Panc1 (cell line): ENCODE results near the gene FRMD5. TPM values are rescaled to one million over a fixed set of nuclear protein-coding genes. Genes with fewer than 3 reads are reported as not detected.

ENCODE experiments used
- ATAC-seq: fragments of 200-7000 bp; cut with Tn5 transposase; 2 replicates; pipeline ENCODE4 v1.9.1; 2020; ENCODE audit warnings: mild to moderate bottlenecking, moderate library complexity
- BruUV-seq: library from RNA; stranded (reverse); fragments of 400-500 nt; replicated peaks from 2 replicates; lab custom pipeline; 2021; lab: Mats Ljungman, UMichigan
- CTCF ChIA-PET: fragments of 300-600 bp; sonication (Branson Sonifier 250); formaldehyde crosslinking; loops from one replicate; lab custom pipeline; 2022; ENCODE audit warnings: antibody characterized with exemption; lab: Charles Lee
- POLR2A ChIA-PET: fragments of 300-600 bp; sonication (Branson Sonifier 250); formaldehyde crosslinking; loops from one replicate; lab custom pipeline; 2022; ENCODE audit warnings: antibody characterized with exemption; lab: Charles Lee
- DNase-seq: peaks from one replicate; pipeline ENCODE4 v3.0.0-alpha.2; 2010; ENCODE audit warnings: low read depth, low spot score
- H3K27ac ChIP-seq: 2 replicates; pipeline ENCODE4 v1.5.1; 2011; ENCODE audit warnings: mild to moderate bottlenecking, low read length, inconsistent platforms
- H3K27me3 ChIP-seq: fragments of 200-500 bp; sonication (Bioruptor generic); 2 replicates; pipeline ENCODE4 v1.6.0; 2014; ENCODE audit warnings: low read length, inconsistent platforms; ENCODE audit not compliant: control insufficient read depth, insufficient read depth
- H3K36me3 ChIP-seq: fragments of 200-500 bp; sonication (Bioruptor generic); 2 replicates; pipeline ENCODE4 v1.5.1; 2014; ENCODE audit warnings: inconsistent platforms, mild to moderate bottlenecking, low read length, moderate library complexity; ENCODE audit not compliant: control insufficient read depth, insufficient read depth
- H3K4me1 ChIP-seq: 2 replicates; pipeline ENCODE4 v1.5.1; 2011; ENCODE audit warnings: inconsistent platforms, mild to moderate bottlenecking, low read length, moderate library complexity; ENCODE audit not compliant: control insufficient read depth, insufficient read depth
- H3K4me3 ChIP-seq, 2 experiments: 2 replicates each; pipeline ENCODE4 v1.5.1; 2011 to 2012; ENCODE audit warnings: low read depth in 2 of 2, low read length in 2 of 2, mild to moderate bottlenecking in 2 of 2, inconsistent platforms in 1 of 2, moderate library complexity in 1 of 2
- H3K9me3 ChIP-seq: fragments of 200-500 bp; sonication (Bioruptor generic); 2 replicates; pipeline ENCODE4 v1.5.1; 2014; ENCODE audit warnings: low read depth, mild to moderate bottlenecking, inconsistent platforms, low read length, moderate library complexity; ENCODE audit not compliant: control insufficient read depth, insufficient read depth
- POLR2AphosphoS5 ChIP-seq: IDR thresholded peaks from 2 replicates; pipeline ENCODE4 v1.6.1; 2012; ENCODE audit warnings: mild to moderate bottlenecking, low read depth, low read length, moderate library complexity
- SIN3A ChIP-seq: IDR thresholded peaks from 2 replicates; pipeline ENCODE4 v1.6.1; 2012; ENCODE audit warnings: low read depth, mild to moderate bottlenecking, low read length, moderate library complexity, borderline replicate concordance; ENCODE audit not compliant: insufficient read depth
- TCF7L2 ChIP-seq: IDR thresholded peaks from 2 replicates; pipeline ENCODE4 v1.6.1; 2011; ENCODE audit warnings: mild to moderate bottlenecking, low read depth, low read length, inconsistent platforms
- in situ Hi-C: cut with HindIII; loops from 2 replicates; pipeline ENCODE4 v1.10.0; 2016; ENCODE audit warnings: low sequenced_read_pairs, low pct_unique_long_range_greater_than_20kb
- intact Hi-C: fragments of 100-400 bp; cut with micrococcal nuclease; formaldehyde crosslinking; loops from one replicate; pipeline ENCODE4 v1.10.0; 2022; ENCODE audit not compliant: unreplicated experiment
- total RNA-seq: library from RNA; stranded (reverse); gene quantifications from one replicate; pipeline ENCODE4 v1.2.1, GENCODE V29; 2021; ENCODE audit not compliant: unreplicated experiment
- TF ChIP-seq, protein P1 (sequence below), 2 experiments: IDR thresholded peaks; 2 replicates each; pipeline ENCODE4 v1.6.1; 2011 to 2012; ENCODE audit warnings: low read depth in 2 of 2, control low read depth in 1 of 2, low read length in 1 of 2, mild to moderate bottlenecking in 1 of 2, moderate library complexity in 1 of 2; ENCODE audit not compliant: insufficient read depth in 1 of 2
- TF ChIP-seq, protein P2 (sequence below): fragments of 450-650 bp; IDR thresholded peaks from 2 replicates; pipeline ENCODE4 v1.5.1; 2017; ENCODE audit warnings: mild to moderate bottlenecking

FRMD5 gene
- total RNA-seq, 1 experiment from 2014 or later = 18.3 TPM

DNA sequence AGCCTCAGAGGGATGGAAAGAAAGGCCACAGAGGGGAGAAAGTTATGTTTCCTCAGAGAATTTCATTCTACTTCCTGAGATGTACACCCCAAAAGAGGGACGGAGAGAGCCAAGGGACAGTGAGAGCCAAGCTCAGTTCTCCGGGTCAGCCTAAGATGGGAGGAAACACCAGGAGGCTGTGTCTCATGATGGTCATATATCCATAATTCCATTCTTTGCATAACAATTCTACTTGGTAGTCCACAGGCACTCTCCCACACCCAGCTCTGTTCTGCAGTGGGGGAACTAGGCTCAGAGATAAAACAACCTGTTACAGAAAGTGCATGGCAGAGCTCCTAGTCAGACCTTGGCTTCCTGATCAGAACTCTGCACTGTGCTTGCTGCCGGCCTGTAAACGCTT is 313.8 kb downstream of the FRMD5 start:
- POLR2A ChIA-PET = no interaction called here
- no peak overlapping the region for H3K4me3 ChIP-seq
- H3K36me3 ChIP-seq = no peaks in the 10 kb centered on the region
- ATAC-seq (no peak; the same call in 1 of the 2 replicates), DNase-seq (no peak)
- TF ChIP-seq, protein P1, sequence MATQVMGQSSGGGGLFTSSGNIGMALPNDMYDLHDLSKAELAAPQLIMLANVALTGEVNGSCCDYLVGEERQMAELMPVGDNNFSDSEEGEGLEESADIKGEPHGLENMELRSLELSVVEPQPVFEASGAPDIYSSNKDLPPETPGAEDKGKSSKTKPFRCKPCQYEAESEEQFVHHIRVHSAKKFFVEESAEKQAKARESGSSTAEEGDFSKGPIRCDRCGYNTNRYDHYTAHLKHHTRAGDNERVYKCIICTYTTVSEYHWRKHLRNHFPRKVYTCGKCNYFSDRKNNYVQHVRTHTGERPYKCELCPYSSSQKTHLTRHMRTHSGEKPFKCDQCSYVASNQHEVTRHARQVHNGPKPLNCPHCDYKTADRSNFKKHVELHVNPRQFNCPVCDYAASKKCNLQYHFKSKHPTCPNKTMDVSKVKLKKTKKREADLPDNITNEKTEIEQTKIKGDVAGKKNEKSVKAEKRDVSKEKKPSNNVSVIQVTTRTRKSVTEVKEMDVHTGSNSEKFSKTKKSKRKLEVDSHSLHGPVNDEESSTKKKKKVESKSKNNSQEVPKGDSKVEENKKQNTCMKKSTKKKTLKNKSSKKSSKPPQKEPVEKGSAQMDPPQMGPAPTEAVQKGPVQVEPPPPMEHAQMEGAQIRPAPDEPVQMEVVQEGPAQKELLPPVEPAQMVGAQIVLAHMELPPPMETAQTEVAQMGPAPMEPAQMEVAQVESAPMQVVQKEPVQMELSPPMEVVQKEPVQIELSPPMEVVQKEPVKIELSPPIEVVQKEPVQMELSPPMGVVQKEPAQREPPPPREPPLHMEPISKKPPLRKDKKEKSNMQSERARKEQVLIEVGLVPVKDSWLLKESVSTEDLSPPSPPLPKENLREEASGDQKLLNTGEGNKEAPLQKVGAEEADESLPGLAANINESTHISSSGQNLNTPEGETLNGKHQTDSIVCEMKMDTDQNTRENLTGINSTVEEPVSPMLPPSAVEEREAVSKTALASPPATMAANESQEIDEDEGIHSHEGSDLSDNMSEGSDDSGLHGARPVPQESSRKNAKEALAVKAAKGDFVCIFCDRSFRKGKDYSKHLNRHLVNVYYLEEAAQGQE (IDR thresholded peaks at IDR 0.05; ENCODE audit: insufficient read depth in 1 of 2, low read depth in 2 of 2, low read length in 1 of 2) = no peak
- TF ChIP-seq SIN3A (no peak), TCF7L2 (no peak), POLR2AphosphoS5 (no peak)
- TF ChIP-seq, protein P2, sequence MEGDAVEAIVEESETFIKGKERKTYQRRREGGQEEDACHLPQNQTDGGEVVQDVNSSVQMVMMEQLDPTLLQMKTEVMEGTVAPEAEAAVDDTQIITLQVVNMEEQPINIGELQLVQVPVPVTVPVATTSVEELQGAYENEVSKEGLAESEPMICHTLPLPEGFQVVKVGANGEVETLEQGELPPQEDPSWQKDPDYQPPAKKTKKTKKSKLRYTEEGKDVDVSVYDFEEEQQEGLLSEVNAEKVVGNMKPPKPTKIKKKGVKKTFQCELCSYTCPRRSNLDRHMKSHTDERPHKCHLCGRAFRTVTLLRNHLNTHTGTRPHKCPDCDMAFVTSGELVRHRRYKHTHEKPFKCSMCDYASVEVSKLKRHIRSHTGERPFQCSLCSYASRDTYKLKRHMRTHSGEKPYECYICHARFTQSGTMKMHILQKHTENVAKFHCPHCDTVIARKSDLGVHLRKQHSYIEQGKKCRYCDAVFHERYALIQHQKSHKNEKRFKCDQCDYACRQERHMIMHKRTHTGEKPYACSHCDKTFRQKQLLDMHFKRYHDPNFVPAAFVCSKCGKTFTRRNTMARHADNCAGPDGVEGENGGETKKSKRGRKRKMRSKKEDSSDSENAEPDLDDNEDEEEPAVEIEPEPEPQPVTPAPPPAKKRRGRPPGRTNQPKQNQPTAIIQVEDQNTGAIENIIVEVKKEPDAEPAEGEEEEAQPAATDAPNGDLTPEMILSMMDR = no peak
- H3K27ac ChIP-seq = no peak overlapping the region
- intact Hi-C loops (no loop called here), in situ Hi-C loops (no loop called here)
- BruUV-seq = no TSS peak
- H3K4me1 ChIP-seq = no peaks in the 10 kb centered on the region
- no peaks in the 10 kb centered on the region for H3K27me3 ChIP-seq
- CTCF ChIA-PET = no interaction called here
- H3K9me3 ChIP-seq = no peaks in the 10 kb centered on the region

DNA sequence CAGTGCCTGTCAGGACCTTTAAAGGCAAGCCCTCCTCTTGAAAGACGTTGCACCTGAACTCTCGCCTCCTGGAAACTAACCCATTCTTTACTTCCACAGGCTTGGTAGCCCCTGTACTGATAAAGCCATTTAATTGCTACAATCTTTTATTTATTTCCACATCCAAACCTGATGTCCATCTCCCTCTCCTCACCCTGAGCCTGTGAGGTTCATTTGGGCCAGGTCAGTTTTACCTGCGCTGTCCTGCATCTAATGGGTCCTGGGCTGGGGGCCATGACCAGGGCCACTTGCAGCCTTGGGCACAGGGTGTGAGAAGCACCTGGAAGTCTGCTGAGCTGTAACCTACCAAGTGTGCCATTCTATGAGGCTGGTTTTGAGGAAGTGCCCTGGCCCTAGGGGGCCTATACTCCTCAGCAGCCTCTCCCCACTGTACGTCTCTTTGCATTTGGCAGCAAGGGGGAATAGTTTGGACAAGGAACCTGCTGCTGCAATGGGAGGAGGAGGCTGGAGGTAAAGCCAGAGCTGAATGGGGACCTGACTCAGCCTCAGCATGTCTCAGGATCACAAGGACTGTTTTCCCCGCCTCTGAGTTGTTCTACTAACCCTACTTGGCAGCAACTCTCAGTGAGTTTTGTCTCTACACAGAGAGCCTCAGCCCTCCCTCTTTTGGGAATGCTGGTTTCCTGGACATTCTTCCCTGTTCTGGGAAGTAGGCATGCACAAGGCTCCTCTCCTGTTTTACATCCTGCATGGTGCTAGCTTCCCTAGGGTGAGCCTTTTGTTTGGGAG is 314.5 kb downstream of the FRMD5 start:
- no peak overlapping the region for H3K27ac ChIP-seq
- POLR2A ChIA-PET = no interaction called here
- no peaks in the 10 kb centered on the region for H3K36me3 ChIP-seq
- in situ Hi-C loops (no loop called here), intact Hi-C loops (no loop called here)
- DNase-seq (no peak), ATAC-seq (peak; percentile 26; the same call in 1 of the 2 replicates)
- BruUV-seq = no TSS peak
- no peaks in the 10 kb centered on the region for H3K9me3 ChIP-seq
- no peaks in the 10 kb centered on the region for H3K4me1 ChIP-seq
- H3K4me3 ChIP-seq = no peak overlapping the region
- TF ChIP-seq, protein P2 = no peak
- TF ChIP-seq SIN3A (no peak), POLR2AphosphoS5 (no peak), TCF7L2 (no peak)
- TF ChIP-seq, protein P1 (IDR thresholded peaks at IDR 0.05; ENCODE audit: insufficient read depth in 1 of 2, low read depth in 2 of 2, low read length in 1 of 2) = no peak
- H3K27me3 ChIP-seq = no peaks in the 10 kb centered on the region
- CTCF ChIA-PET = no interaction called here
